Panc1 (cell line): ENCODE measurements around the gene TNS2.

Experiments
- CTCF ChIP-seq: fragments of 450-650 bp; IDR thresholded peaks from 2 replicates; pipeline ENCODE4 v1.5.1; 2017; ENCODE audit warnings: mild to moderate bottlenecking
- POLR2AphosphoS5 ChIP-seq: IDR thresholded peaks from 2 replicates; pipeline ENCODE4 v1.6.1; 2012; ENCODE audit warnings: mild to moderate bottlenecking, low read depth, low read length, moderate library complexity
- REST ChIP-seq, 2 experiments: IDR thresholded peaks; 2 replicates each; pipeline ENCODE4 v1.6.1; 2011 to 2012; ENCODE audit warnings: low read depth in 2 of 2, control low read depth in 1 of 2, low read length in 1 of 2, mild to moderate bottlenecking in 1 of 2, moderate library complexity in 1 of 2; ENCODE audit not compliant: insufficient read depth in 1 of 2

GRCh38 chr12:53078425-53079225, 28.8 kb downstream of the TNS2 start:
- TF ChIP-seq CTCF = no peak
- TF ChIP-seq POLR2AphosphoS5 = no peak
- TF ChIP-seq REST (IDR thresholded peaks at IDR 0.05; ENCODE audit: insufficient read depth in 1 of 2, low read depth in 2 of 2, low read length in 1 of 2) = no peak
